HUES48 (cell line): Measurements from ENCODE around the gene CNPY4.
"Not testable (repeated sequence)": the region's sequence is repeated elsewhere in the genome, so short reads cannot be mapped to it uniquely, and the experiment has no call there.

Source experiments
- H3K27ac ChIP-seq: one replicate; pipeline ENCODE4 v1.7.0; 2013; ENCODE audit warnings: low read depth, low read length, inconsistent platforms
- H3K27me3 ChIP-seq: 2 replicates; pipeline ENCODE4 v1.6.1; 2013; ENCODE audit warnings: mild to moderate bottlenecking, low read length; ENCODE audit not compliant: control insufficient read depth, insufficient read depth
- H3K36me3 ChIP-seq: 2 replicates; pipeline ENCODE4 v1.6.1; 2013; ENCODE audit warnings: low read length; ENCODE audit not compliant: control insufficient read depth, insufficient read depth
- H3K4me1 ChIP-seq: 2 replicates; pipeline ENCODE4 v1.6.1; 2013; ENCODE audit warnings: mild to moderate bottlenecking, low read length; ENCODE audit not compliant: control insufficient read depth, insufficient read depth
- H3K4me3 ChIP-seq: 2 replicates; pipeline ENCODE4 v1.5.1; 2013; ENCODE audit warnings: mild to moderate bottlenecking, low read depth, low read length
- H3K9ac ChIP-seq: 2 replicates; pipeline ENCODE4 v1.6.1; 2013; ENCODE audit warnings: mild to moderate bottlenecking, low read depth, low read length, moderate library complexity
- H3K9me3 ChIP-seq: 2 replicates; pipeline ENCODE4 v1.6.1; 2013; ENCODE audit warnings: low read length; ENCODE audit not compliant: control insufficient read depth, insufficient read depth

CNPY4 gene

DNA sequence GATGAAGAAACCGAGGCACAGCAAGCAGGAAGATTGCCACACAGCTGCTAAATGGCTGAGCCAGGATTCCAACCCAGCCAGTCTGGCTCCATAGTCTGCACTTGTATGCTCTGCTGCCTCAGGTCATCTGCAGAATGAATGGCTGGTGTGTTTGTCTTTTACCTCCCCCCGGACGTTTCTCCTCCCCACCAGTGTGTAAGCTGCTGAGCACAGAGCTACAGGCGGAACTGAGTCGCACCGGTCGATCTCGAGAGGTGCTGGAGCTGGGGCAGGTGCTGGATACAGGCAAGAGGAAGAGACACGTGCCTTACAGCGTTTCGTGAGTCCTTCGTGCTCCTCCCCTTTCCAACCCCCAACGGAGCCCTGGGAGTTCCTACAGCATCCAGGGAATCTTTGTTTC, 2.6 kb downstream of the CNPY4 start:
- peaks cover 9% of the 10 kb centered on the region for H3K36me3 ChIP-seq
- H3K9ac ChIP-seq, result no peak overlapping the region
- H3K27ac ChIP-seq, result no peak overlapping the region
- peaks cover 9% of the 10 kb centered on the region for H3K4me1 ChIP-seq
- no peaks in the 10 kb centered on the region for H3K9me3 ChIP-seq
- H3K4me3 ChIP-seq, result no peak overlapping the region
- no peaks in the 10 kb centered on the region for H3K27me3 ChIP-seq

DNA sequence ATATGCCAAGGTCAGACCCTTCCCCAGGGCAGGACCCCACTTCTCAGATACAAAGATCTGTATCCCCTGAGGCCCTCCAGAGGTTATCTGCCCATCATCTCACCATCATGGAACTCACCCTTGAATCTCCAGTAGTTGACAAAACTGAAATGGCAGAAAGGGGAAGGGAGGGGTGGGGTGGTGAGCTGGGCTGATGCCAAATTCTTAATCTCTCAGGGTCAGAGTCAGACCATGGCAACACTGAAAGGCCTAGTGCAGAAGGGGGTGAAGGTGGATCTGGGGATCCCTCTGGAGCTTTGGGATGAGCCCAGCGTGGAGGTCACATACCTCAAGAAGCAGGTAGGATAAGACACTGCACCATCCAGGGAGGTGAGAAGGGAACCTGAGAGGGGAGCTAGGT, 3.1 kb downstream of the CNPY4 start:
- Histone ChIP-seq H3K27me3 (no peaks in the 10 kb centered on the region), H3K36me3 (peaks cover 9% of the 10 kb centered on the region), H3K4me1 (peaks cover 9% of the 10 kb centered on the region), H3K27ac (no peak overlapping the region), H3K4me3 (no peak overlapping the region), H3K9me3 (no peaks in the 10 kb centered on the region), H3K9ac (no peak overlapping the region)

- peaks cover 9% of the 10 kb centered on the region for H3K36me3 ChIP-seq
- no peak overlapping the region for H3K4me3 ChIP-seq
- no peaks in the 10 kb centered on the region for H3K9me3 ChIP-seq
- H3K27ac ChIP-seq, result no peak overlapping the region
- peaks cover 13% of the 10 kb centered on the region for H3K27me3 ChIP-seq
- no peak overlapping the region for H3K9ac ChIP-seq
- peaks cover 9% of the 10 kb centered on the region for H3K4me1 ChIP-seq
Observed at GRCh38 chr7:100124301-100125230, 5.1 kb downstream of the CNPY4 start.

DNA sequence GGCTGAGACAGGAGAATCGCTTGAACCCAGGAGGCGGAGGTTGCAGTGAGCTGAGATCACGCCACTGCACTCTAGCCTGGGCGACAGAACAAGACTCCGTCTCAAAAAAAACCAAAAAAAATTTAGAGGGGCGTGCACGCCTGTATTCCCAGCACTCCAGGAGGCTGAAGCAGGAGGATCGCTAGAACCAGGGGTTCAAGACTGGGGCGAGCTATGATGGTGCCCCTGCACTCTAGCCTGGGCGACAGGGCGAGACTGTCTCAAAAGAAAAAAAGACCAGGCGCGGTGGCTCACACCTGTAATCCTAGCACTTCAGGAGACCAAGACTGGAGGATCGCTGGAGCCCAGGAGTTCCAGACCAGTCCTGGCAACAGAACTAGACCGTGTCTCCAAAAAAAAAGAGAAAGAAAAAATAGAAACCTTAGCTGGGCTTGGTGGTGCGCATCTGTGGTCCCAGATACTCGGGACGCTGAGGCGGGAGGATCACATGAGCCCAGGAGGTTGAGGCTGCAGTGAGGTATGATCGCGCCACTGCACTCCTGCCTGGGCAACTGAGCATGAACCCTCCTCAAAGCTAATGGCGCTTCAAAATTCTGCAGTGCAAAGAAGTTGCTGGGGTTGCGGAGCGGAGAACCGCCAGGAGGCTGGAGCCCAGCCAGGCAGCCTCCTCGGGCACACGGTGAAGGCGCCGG, 7.0 kb downstream of the CNPY4 start:
- Histone ChIP-seq H3K27me3 (peaks cover 13% of the 10 kb centered on the region), H3K9me3 (no peaks in the 10 kb centered on the region), H3K27ac (peak overlapping the region; percentile 99), H3K4me3 (peak overlapping the region; percentile 91), H3K36me3 (peaks cover 9% of the 10 kb centered on the region), H3K9ac (peak overlapping the region; percentile 85), H3K4me1 (no peaks in the 10 kb centered on the region)

DNA sequence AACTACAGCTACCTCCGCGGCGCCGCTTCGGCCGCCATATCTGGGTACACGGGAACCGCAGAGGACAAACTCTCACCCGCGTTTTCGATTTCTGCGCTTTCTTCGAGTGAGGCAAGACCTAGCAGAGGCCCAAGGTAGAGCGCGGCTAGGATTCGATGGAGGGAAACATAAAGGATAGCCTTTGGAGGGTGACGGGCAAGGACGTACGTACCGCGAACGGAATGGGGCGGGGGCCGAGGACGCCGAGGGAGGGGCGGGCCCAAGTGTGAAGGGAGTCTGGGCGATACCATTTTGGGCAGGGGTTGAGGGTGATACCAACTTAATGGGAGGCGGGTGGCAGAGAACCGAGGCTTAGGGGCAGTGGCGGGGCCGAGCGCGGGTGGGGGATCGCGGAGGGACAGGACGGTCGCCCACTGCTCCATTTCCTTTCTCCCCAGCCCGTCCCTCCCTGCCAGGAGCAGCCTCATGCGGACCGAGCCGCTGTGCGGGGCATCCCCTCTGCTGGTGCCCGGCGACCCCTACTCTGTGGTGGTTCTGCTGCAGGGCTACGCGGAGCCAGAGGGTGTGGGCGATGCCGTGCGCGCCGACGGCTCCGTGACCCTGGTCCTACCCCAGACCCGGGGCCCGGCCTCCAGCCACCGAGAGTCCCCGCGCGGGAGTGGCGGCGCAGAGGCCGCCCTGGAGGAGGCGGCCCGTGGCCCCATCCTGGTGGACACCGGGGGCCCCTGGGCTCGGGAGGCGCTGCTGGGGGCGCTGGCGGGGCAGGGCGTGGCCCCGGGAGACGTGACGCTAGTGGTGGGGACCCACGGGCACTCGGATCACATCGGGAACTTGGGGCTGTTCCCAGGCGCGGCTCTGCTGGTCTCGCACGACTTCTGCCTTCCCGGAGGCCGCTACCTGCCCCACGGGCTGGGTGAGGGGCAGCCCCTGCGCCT, 7.8 kb downstream of the CNPY4 start, which contains the start of gene MBLAC1:
Gene MBLAC1 (plus strand): TSS at position 37 of the 935 bp plus-strand sequence. CDS start 429 bp downstream, at position 466.
- no peaks in the 10 kb centered on the region for H3K4me1 ChIP-seq
- peaks cover 13% of the 10 kb centered on the region for H3K27me3 ChIP-seq
- H3K27ac ChIP-seq, result peak within 1 kb of the TSS; percentile 99
- H3K36me3 ChIP-seq, result peaks cover 9% of the 10 kb centered on the region
- no peaks in the 10 kb centered on the region for H3K9me3 ChIP-seq
- peak within 1 kb of the TSS; percentile 91 for H3K4me3 ChIP-seq
- peak within 1 kb of the TSS; percentile 85 for H3K9ac ChIP-seq

- H3K9me3 ChIP-seq, result no peaks in the 10 kb centered on the region
- H3K27ac ChIP-seq, result no peak overlapping the region
- H3K36me3 ChIP-seq, result peaks cover 9% of the 10 kb centered on the region
- H3K4me1 ChIP-seq, result no peaks in the 10 kb centered on the region
- peaks cover 13% of the 10 kb centered on the region for H3K27me3 ChIP-seq
- H3K9ac ChIP-seq, result no peak overlapping the region
- peak overlapping the region; percentile 91 for H3K4me3 ChIP-seq
Observed at GRCh38 chr7:100127866-100128636, 8.6 kb downstream of the CNPY4 start.

DNA sequence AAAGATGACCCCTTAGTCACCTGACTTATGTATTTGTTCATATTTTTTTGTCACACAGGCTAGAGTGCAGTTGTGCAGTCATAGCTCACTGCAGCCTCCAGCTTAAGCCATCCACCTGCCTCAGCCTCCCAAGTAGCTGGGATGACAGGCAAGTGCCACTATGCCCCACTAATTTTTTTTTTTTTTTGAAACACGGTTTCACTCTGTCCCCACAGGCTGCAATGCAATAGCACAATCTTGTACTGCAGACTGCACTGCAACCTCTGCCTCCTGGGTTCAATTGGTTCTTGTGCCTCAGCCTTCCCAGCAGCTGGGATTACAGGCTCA, 9.2 kb downstream of the CNPY4 start:
- Histone ChIP-seq H3K27ac (no peak overlapping the region), H3K9ac (no peak overlapping the region), H3K36me3 (peaks cover 9% of the 10 kb centered on the region), H3K9me3 (no peaks in the 10 kb centered on the region), H3K4me1 (no peaks in the 10 kb centered on the region), H3K27me3 (peaks cover 13% of the 10 kb centered on the region), H3K4me3 (no peak overlapping the region)

GRCh38 chr7:100130220-100130607, 10.8 kb downstream of the CNPY4 start:
- peaks cover 13% of the 10 kb centered on the region for H3K27me3 ChIP-seq

DNA sequence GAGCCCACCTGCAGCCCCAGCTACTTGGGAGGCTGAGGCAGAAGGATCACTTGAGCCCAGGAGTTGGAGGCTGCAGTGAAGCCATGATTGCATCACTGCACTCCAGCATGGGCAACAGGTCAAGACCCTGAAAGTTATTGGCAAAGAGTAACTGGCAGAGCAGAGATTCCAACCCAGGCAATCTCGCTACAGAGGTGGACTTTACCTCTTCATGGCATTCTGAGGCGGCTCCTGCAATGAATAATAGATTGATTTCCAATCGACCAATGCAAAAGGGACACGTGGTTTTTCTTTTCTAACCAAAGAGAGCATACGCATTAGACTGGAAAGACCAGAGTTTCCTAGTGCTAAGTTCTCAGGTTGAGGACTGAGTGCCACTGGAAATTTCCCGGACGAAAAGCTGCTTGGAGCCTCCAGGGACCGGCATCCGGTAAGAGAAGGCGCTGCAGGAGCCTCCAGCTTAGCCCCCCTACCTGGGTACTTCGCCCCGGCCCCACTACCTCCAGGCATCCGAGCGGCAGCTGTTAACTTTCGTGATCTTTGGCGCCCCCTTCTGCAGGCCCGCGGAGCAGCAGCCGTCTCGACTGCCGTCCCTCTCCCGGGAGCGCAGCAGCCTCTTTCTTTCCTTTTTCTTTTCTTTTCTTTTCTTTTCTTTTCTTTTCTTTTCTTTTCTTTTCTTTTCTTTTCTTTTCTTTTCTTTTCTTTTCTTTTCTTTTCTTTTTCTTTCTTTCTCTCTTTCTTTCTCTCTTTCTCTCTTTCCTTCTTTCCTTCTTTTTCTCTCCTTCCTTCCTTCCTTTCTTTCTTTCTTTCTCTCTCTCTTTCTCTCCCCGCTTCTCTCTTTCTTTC, 11.4 kb downstream of the CNPY4 start:
- Histone ChIP-seq H3K36me3 (no peaks in the 10 kb centered on the region), H3K4me1 (no peaks in the 10 kb centered on the region), H3K27ac (peak overlapping the region; percentile 21), H3K27me3 (peaks cover 13% of the 10 kb centered on the region), H3K4me3 (0 out of 2 replicates have a peak overlapping the region, but pooled peaks have one; percentile 36), H3K9ac (no peak overlapping the region), H3K9me3 (no peaks in the 10 kb centered on the region)

More at GRCh38 chr7:100130220-100130607, 10.8 kb downstream of the CNPY4 start:
- not testable (repeated sequence) for H3K36me3 ChIP-seq, H3K9me3 ChIP-seq, H3K9ac ChIP-seq, H3K4me1 ChIP-seq, H3K27ac ChIP-seq, H3K4me3 ChIP-seq
